GM19397 (cell line): Measurements from ENCODE around the gene TRPM3.

Source experiments
- ATAC-seq: cut with Tn5 transposase; IDR thresholded peaks from one replicate; pipeline ENCODE4 v1.9.1; 2021; ENCODE audit warnings: mild to moderate bottlenecking, moderate library complexity; ENCODE audit not compliant: unreplicated experiment

Gene TRPM3

DNA sequence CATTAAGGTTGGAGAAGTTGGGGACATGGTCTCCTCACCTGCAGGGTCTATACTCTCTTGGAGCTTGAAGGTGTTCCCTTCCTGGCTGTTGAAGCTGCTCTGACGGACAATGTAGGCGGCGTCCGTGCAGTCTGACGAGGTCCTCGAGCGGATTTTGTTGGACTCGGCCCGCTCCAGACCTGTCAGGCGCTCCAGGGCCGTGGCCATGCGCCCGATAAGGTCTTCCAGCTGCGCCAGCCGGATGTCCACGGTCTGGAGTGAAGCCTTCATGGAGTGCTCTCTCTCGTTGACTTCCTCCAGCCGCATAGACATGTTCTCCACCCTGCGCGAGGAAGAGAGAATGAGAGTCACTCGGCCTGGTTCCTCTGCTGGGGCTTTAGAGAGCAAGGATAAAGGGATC lies 584.3 kb downstream of the TRPM3 start:
- ATAC-seq: no peak

- no peak for ATAC-seq
These were observed 585.7 kb downstream of the TRPM3 start for GRCh38 chr9:70535546-70536323.

GRCh38 chr9:70534471-70534870 lies 587.0 kb downstream of the TRPM3 start:
- ATAC-seq: no peak

DNA sequence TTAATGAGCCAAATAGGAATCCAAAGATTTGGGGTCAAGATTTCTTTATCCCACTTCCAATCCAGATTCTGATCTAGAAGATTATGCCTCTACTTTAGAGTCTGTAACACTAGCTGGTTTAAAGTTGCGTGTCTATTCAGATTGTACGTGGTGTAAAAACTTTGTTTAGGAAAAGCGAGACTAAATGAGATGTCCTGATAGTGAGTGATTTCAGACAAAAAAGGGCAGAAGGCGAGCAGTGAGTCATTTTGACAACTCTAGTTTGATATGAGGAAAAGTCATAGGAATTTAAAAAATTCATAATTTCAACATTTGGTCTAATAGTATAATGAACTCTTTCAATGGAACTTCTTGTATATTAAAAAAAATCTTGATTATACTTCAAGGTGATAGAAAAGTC lies 587.4 kb downstream of the TRPM3 start:
- no peak for ATAC-seq

DNA sequence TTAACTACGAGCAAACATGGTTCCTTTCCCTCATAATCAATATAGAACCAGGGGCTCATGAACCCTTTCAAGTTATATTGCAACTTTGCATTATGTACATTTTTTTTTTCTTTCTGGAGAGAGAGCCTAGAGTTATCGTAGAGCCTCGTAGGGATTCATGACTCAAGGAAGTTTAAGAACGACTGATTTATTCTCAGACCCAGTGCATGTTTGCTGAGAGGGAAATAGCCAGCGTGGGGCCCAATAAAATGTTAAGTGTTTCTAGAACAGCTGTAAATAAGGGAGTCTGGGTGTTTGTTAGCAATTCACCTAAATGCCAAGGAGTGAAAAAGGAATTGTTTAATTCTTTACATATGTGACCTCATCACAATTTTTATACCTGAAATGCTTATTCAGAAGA lies 587.9 kb downstream of the TRPM3 start:
- no peak for ATAC-seq

DNA sequence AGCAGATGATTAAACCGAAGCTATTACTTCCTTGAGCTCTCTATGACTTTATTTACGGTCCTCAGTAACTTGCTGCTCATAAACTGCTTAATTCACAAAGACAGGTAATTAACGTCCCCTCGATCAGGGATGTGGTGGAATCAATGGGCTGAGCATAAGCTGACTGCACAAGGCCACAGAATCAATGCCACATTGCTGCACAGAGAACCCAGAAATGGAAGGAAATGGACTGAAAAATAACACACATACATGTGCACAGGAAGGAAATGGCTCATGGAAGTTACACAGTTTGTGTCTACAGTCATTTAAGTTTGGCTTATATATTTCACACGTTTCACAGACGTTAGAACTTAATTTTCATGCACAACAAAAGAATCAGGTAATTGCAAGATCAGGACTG lies 588.7 kb downstream of the TRPM3 start:
- no peak for ATAC-seq

- no peak for ATAC-seq
These were observed 590.1 kb downstream of the TRPM3 start for GRCh38 chr9:70531311-70531710.

GRCh38 chr9:70530716-70531115 lies 590.7 kb downstream of the TRPM3 start:
- ATAC-seq: no peak

- ATAC-seq: no peak
These were observed 591.6 kb downstream of the TRPM3 start for GRCh38 chr9:70529833-70530232.

DNA sequence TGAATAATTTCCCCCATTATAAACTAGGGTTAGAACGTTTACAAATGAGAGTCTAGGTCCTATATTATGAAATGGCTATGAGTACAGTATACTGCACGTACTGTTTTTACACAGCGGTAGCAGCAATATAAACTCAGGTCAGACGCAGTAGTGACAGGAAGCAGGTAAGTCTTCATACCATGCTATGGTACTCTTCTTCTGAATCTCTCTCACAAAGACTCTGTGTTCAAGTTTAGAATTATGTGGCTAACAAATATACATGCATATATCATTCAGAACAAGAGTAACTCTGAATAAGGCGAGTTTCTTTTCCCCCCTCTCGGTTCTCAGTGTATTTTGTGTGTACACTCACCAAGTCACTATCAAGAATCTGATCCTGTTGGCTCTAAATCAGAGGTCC lies 592.0 kb downstream of the TRPM3 start:
- no peak for ATAC-seq

DNA sequence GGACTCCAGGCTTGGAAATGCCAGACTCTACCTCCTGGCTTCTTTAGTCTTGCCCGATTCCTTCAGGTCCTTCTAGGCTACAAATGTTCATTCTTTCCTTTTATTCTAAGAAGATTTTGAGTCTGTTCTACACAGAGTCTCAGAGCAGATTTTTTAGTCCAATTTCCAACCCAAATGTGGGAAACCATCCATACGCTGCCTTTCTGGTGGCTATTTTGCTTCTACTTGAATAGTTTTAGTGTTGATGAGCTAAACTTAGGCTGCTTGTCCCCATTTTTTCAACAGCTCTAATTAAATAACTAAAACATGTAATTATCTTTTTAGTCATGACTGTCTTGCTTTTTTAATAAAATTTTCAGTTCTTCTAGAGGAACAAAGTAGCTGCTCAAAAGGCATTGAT lies 594.5 kb downstream of the TRPM3 start:
- ATAC-seq: no peak

DNA sequence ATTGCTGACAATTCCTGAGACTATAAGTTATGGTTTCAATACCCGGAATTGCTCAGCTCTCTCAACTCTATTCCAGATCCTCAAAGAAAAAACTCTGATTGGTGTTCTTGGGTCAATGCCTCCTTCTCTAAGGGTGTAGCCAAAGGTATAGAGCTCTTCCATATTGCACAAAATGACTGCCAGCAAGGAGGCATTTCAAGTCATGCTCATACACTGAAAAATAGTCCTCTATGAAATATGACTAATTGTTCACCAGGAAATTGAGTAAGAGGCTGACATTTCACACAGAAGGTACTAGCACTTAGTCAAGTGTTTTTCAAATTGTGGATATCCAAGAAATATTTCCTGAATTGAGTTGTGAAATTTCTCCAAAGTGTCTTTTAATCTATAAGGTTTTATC lies 595.9 kb downstream of the TRPM3 start:
- ATAC-seq: no peak

DNA sequence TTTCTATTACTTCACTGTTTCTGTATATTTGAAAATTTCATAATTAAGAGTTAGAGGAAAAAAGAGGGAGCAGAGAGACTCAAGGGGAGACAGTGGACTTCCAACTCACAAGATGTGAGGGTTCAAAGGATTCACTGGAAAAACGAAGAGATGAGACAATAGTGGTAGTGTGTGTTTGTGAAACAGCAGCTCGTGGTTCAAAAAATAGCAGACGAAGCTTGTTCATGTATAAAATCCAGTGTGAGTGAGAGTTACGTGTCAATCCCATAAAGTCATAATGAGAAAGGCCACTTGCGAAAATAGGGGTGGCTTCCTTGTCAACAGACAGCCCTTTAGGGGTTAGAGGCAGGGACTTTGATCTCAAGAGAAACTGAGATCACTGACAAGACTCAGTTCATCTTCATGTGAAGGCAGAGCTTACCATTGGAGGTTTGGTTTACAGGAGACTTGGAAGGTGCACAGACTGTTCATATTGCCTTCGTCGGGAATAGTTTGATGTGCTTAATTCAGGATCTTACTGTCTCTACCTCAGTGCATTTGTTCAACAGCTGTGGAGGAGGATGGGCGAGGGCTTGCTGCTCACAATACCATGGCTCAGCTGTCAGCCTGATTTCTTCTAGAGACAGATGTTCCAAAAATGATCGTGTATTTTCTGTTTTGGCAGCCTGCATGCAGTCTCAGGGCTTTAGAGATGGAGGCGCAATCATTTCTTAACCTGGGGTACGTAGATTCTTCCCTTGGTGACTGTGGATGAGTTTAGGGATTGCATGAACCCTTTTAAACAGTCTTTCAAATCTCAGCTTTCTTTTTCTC lies 601.3 kb downstream of the TRPM3 start:
- peak; percentile 64 for ATAC-seq

- ATAC-seq: no peak
These were observed 603.4 kb downstream of the TRPM3 start for GRCh38 chr9:70517926-70518610.

DNA sequence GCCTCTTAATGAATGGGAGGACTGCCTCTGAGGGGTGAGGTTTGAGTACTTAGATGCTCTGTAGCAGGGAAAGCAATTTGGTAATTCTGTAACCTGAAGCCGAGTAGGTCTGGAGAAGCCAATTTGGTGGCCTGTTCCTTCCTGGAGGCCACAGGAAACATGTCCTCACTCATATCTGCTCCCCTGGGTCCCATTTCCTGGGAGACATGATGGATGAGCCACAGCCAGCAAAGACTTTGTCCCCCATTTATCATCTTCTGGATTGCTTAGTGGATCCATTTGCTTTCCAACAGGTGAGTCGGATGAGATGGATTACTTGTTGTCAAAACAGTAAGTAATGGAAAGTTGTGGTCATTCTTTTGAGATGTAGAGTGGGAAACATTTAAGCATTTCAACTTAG lies 607.1 kb downstream of the TRPM3 start:
- ATAC-seq: no peak

DNA sequence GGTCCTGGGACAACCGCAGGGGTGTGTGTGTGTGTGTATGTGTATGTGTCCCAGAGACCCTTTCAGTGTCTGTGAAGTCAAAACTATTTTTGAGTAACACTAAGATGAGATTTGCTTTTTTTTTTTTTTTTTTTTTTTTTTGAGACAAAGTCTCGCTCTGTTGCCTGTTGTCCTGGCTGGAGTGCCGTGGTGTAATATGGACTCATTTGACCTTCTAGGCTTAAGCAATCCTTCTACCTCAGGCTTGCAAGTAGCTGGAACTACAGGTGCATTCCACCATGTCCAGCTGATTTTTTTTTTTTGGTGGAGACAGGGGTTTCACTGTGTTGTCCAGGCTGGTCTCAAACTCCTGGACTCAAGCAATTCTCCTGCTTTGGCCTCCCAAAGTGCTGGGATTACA lies 609.6 kb downstream of the TRPM3 start:
- no peak for ATAC-seq

DNA sequence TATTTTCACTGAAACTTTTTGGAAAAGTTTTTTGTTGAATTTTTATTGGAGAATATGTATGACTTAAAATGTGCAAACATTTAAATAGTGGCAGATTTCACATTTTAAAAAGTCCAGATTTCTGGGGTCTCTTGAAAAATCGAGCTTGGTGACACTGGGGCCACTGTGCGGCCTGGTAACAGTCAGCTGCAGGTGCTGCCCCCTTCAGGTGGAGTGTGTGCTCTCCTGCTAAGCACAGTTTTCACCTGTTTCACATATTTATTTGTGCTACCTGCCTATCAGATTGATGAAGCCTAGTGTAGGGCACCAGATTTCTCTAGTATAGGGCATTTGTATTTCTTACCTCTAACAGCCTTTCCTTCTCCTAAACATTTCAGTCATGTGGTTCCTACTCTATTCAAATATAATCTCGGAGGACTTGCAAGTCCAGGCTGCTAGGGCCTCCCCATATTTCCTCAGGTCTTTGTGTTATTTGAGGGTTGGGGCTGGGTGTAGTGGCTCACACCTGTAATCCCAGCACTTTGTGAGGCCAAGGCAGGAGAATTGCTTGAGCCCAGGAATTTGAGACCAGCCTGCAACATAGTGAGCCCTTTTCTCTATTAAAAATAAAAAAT lies 611.2 kb downstream of the TRPM3 start:
- ATAC-seq: no peak

GRCh38 chr9:70506159-70506558 lies 615.3 kb downstream of the TRPM3 start:
- ATAC-seq: no peak

DNA sequence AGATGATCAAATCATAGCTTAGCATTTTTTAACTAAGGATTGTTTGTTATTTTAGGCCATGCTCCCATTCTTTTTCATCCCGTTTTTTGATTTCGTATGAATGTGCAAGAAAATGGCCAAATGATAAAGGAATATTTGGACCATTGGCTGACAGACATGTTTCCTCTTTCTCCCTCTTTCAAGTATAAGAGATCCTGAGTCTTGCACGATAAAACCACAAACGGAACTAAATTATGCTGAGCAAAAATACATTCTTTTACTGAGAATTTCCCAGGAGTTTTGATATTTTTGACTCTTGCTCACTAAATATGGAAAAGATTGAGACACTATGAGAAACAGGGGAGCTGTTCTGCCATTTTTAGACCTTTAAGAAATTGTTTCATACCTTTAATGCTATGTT lies 616.6 kb downstream of the TRPM3 start:
- no peak for ATAC-seq

- ATAC-seq: no peak
These were observed 618.7 kb downstream of the TRPM3 start for GRCh38 chr9:70502690-70503089.

DNA sequence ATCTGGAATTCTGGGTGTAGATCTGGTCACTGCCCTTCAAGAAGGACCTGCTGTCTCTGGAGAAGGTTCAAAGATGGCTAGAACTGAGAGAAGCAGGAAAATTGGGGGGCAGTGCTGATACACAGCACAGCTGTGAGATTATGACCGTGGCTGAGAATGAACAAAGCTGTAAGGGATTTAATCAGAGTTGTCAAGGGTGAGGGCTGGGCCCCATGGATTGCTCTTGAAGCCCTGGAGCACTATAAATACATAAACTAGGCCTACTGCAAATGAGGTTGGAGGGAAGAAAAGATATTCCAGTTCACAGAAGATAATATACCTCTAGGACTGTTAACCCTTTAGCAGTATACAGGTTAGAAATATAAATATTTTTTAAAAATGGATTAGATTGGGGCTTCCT lies 620.6 kb downstream of the TRPM3 start:
- ATAC-seq: no peak
